ENCODE measurements around the gene NTMT2.
"Not testable (repeated sequence)": the region's sequence is repeated elsewhere in the genome, so short reads cannot be mapped to it uniquely, and the experiment has no call there.

The NTMT2 gene

GRCh38 chr1:170145770-170146676, at the start of gene NTMT2:
Gene NTMT2, plus strand, starts transcription at chr1:170145959. Its CDS starts 149 bp downstream, at chr1:170146108.
- DNase-seq: no peak

- no peak for DNase-seq
Observed at GRCh38 chr1:170095976-170096748, 49.6 kb upstream of the NTMT2 start.

GRCh38 chr1:170096806-170097340, 48.9 kb upstream of the NTMT2 start:
- DNase-seq: no peak

DNA sequence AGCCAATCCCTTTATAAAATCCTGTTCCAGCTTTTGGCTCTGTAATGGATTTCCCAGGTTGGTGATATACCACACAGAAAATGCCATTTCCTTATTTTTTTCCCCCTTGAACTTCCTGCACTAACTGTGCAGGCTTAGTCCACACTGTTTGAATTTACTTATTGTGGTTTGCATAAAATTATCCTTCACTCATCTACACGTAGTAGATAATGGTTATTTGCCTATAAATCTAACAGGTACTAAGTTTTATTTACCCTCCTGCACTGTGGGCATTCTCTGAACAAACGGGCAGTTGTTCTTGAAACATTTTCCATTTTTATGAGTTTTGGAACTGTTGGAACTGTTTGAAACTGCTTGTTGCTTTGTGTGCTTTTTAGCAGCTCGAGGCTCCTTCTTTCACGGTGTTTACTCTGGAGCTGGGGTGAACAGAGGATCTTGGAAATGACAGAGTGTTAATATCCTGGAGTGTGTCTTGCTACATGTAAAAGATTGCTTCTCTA, 48.3 kb upstream of the NTMT2 start:
- no peak for DNase-seq

DNA sequence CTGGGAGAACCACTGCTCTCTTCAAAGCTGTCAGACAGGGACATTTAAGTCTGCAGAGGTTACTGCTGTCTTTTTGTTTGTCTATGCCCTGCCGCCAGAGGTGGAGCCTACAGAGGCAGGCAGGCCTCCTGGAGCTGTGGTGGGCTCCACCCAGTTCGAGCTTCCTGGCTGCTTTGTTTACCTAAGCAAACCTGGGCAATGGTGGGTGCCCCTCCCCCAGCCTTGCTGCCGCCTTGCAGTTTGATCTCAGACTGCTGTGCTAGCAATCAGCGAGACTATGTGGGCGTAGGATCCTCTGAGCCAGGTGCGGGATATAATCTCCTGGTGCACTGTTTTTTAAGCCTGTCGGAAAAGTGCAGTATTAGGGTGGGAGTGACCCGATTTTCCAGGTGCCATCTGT, 32.6 kb upstream of the NTMT2 start:
- DNase-seq: not testable (repeated sequence)

- no peak for DNase-seq
Observed at GRCh38 chr1:170114906-170115305, 30.9 kb upstream of the NTMT2 start.

GRCh38 chr1:170122366-170122765, 23.4 kb upstream of the NTMT2 start:
- DNase-seq: no peak

DNA sequence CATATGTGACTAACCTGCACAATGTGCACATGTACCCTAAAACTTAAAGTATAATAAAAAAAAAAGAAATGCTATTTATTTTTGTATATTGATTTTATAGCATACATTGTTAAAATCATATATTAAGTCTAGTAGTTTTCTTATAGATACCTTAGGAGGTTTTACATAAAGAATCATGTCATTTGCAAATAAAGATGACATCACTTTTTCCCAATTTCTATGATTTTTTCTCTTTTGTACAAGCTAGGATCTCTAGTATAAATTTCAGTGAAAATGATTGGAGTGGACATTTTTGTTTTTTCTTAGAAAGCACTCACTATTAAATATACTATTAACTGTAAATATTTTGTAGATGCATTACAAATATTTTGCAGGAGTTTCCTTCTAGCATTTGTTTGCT, 20.5 kb upstream of the NTMT2 start:
- DNase-seq: no peak

DNA sequence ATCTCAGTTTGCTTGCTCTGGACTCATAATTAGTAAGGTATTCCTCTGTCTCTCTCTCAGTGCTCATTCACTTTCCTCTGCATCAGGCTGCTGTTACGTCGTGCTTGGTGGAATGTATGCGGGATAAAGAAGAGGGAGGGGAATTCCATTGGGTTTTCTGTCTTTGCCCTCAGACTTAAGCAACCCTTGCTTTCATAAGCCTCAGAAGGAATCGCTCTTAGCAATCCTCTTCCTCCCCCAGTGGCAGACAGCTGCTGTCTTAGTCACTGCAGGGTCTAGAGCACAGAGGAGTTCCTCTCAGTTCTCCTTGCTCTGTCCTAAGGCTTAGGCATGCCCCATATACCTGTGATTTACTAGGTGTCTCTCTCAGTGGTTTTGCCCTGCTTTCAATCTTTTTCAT, 19.1 kb upstream of the NTMT2 start:
- no peak for DNase-seq

DNA sequence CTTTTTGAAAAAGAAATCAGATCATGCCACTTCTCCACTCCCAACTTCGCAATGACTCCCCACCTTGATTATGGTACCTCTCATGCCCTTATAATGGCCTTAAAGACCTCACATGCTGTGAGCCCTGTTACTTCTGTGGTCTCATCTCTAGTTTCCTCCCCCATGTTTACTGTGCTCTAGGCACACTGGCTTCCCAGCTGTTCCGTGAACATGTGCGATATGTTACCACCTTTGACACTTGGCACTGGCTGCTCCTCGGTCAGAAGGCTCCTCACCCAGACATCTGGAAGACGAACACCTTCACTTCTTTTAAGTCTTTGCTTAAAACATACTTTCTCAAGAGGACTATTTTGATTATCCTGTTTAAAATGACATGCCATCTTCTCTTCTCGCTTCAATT, 14.3 kb upstream of the NTMT2 start:
- no peak for DNase-seq

- DNase-seq: no peak
Observed at GRCh38 chr1:170131984-170132383, 13.8 kb upstream of the NTMT2 start.

DNA sequence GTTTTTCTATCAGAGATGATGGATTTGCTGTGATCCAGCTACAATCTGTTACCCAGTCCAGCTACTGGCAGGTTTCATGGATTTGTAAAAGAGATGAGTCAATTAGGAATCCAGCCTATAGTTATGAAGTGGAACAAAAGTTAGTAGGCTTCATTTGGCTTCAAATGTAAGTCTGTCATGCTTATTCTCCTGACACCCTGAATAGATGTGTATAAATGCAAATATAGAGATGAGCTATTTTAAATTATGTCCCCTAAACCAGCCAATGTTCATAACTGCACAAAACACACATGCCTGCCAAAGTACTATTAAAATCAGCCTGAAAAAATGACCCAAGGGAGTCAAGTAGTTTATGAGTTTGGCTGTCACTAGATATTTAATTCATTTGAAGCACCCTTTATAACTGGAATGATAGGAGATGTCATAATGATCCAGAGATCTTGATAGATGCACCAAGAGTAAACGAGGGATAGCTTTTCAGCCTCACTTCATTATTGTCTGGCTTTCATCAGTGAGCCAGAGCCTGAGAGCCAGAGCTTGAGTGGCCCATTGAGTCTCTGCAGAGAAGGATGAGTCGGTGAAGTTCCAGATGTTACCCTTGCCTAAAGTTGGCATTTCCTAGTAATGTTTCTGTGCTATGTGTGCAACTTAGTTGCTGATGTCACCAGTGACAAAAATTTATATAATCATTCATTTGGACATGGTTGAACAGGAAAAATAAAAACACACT, 11.8 kb upstream of the NTMT2 start:
- no peak for DNase-seq

- no peak for DNase-seq
Observed at GRCh38 chr1:170134521-170134920, 11.2 kb upstream of the NTMT2 start.

DNA sequence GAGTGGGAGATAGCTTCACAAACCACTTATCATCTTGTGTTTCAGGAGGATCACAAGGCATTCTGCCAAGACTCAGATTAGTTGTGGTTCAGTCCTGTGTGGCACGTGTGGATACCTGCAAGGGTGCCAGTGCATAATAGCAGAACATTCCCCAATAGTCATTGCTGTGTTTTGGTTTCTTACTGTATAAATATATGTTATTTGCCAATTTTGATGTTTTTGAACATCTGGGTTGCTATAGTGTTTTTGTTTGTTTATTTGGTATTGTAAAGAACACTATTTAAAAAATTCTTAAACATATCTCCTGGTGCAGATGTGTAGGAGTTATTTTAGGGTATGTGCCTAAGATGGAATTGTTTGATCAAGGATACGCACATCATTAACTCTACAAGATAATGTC, 5.4 kb upstream of the NTMT2 start:
- no peak for DNase-seq

- DNase-seq: no peak
Observed at GRCh38 chr1:170145061-170145460, 698 bp upstream of the NTMT2 start.

GRCh38 chr1:170146720-170147263, 1.0 kb downstream of the NTMT2 start:
- no peak for DNase-seq

GRCh38 chr1:170149241-170149640, 3.5 kb downstream of the NTMT2 start:
- DNase-seq: no peak

DNA sequence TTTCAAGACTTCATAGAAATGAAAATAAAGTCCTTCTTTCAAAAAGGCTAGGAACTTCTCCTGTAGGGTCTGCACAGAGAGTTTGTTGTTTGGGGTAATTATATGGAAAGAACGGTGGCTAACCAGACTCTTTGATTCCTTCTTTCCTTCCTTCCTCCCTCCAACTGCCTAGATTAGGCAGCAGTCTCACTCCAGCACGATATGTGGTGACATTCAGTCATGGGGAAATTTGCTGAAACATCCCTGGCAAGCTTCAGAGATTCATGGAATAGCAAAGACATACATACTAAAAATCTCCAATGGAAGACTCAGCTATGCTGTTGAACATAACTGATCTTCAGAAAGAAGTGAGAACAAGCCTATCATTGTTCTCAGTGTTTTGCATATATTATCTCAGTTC, 4.3 kb downstream of the NTMT2 start:
- no peak for DNase-seq

- no peak for DNase-seq
Observed at GRCh38 chr1:170150921-170151320, 5.2 kb downstream of the NTMT2 start.

DNA sequence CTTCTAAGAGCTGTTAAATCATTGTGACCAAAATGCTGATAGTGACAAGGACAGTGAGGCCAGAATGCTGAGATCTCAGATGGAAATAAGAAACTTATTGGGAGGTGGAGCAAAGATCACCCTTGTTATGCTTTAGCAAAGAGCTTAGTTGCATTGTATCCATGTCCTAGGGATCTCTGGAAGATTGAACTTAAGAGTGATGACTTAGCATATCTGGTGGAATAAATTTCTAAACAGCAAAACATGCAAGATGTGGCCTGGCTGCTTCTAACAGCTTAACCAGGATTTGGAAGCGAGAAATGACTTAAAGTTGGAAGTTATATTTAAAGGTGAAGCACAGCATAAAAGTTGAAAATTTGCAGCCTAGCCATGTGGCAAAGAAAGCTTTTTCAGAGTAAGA, 7.7 kb downstream of the NTMT2 start:
- no peak for DNase-seq

DNA sequence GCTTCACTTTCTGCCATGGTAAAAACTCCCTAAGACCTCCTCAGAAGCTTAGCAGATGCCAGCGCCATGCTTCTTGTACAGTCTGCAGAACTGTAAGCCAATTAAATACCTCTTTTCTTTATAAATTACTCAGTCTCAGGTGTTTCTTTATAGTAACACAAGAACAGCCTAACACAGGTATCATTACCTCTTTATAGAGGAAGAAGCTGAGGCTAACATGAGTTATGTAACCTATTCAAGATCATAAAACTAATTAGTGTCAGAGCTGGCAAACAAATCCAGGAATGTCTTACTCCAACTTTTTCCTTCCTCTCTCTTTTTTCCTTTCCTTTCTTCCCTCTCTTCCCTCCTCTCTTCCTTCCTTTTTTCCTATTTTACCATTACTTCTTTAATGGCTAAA, 9.3 kb downstream of the NTMT2 start:
- DNase-seq: no peak

DNA sequence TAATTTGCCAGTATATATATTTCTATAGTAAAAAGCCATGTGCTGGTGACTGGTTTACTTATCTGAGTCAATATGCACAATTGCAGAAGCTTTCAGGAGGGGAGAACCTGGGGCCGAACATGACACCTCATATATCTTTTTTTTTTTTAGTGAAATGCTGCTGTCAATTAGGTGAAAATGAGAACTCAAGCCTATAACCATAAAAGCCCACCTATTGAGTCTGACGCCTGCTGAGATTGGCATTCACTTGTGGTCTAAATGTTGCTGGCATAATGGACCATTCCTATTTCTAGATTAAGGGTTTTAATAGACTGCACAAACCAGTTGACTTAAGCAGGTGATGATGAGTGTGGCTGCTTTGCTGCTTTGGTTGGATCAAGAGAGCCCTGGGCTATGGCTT, 10.8 kb downstream of the NTMT2 start:
- no peak for DNase-seq

DNA sequence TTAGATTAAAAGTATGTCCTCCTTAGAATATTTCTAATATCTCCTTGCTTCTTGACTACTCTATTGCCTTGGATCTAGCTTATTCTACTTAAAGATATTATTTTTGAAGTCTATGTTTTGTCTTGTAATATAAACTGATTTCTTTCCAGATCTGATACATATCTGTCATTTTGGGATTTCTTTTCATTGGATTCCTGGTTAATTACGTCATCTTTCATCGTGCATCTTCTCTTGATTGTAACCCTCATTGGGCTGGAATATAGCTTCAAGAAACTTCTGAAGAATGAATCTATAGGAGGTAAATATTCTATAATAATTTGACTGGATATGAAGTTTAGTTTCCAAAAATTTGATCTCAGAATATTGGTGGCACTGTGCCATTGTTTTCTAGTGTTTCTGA, 12.1 kb downstream of the NTMT2 start:
- DNase-seq: no peak
